Osteoblast (primary cell): ENCODE data around the gene PRKACA. TPM values are rescaled to one million over a fixed set of nuclear protein-coding genes. Genes with fewer than 3 reads are reported as not detected.

Source experiments
- DNase-seq: peaks from one replicate; pipeline ENCODE4 v3.0.0; 2011; ENCODE audit warnings: low spot score, mixed read lengths; ENCODE audit not compliant: insufficient read length; ENCODE audit errors: missing footprints
- H2AFZ ChIP-seq: 2 replicates; pipeline ENCODE4 v1.6.0; 2011; ENCODE audit warnings: mild to moderate bottlenecking, low read length
- H3K27ac ChIP-seq: 2 replicates; pipeline ENCODE4 v1.5.1; 2011; ENCODE audit warnings: mild to moderate bottlenecking, low read depth, low read length, moderate library complexity
- H3K27me3 ChIP-seq: 2 replicates; pipeline ENCODE4 v1.6.0; 2012; ENCODE audit warnings: mild to moderate bottlenecking, control low read depth, inconsistent platforms, low read length, moderate library complexity; ENCODE audit not compliant: insufficient read depth
- H3K36me3 ChIP-seq: 2 replicates; pipeline ENCODE4 v1.5.1; 2011; ENCODE audit warnings: mild to moderate bottlenecking, low read length, control low read depth, moderate library complexity; ENCODE audit not compliant: insufficient read depth
- H3K4me1 ChIP-seq: 2 replicates; pipeline ENCODE4 v1.5.1; 2011; ENCODE audit warnings: mild to moderate bottlenecking, low read length, control low read depth, moderate library complexity; ENCODE audit not compliant: insufficient read depth
- H3K4me2 ChIP-seq: 2 replicates; pipeline ENCODE4 v1.6.0; 2011; ENCODE audit warnings: mild to moderate bottlenecking, low read length; ENCODE audit not compliant: insufficient read depth
- H3K4me3 ChIP-seq: fragments of 200-600 bp; sonication (generic); 3 replicates; pipeline ENCODE4 v1.5.1; 2012; ENCODE audit warnings: mild to moderate bottlenecking, low read length, inconsistent platforms; ENCODE audit not compliant: insufficient read depth
- H3K79me2 ChIP-seq: 2 replicates; pipeline ENCODE4 v1.6.0; 2012; ENCODE audit warnings: mild to moderate bottlenecking, low read length, control low read depth, inconsistent platforms; ENCODE audit not compliant: insufficient read depth
- H3K9me3 ChIP-seq: 2 replicates; pipeline ENCODE4 v1.5.1; 2011; ENCODE audit warnings: low read depth, low read length, control low read depth
- H4K20me1 ChIP-seq: 2 replicates; pipeline ENCODE4 v1.6.0; 2012; ENCODE audit warnings: mild to moderate bottlenecking, low read length, control low read depth; ENCODE audit not compliant: insufficient read depth
- total RNA-seq: library from RNA; depleted of rRNA; stranded (reverse); fragments of >200 nt; gene quantifications from 2 replicates; pipeline ENCODE4 v1.2.3, GENCODE V29; 2012
- TF ChIP-seq, protein P1 (sequence below): IDR thresholded peaks from 2 replicates; pipeline ENCODE4 v1.5.1; 2011; ENCODE audit warnings: mild to moderate bottlenecking, low read depth, low read length, moderate library complexity; ENCODE audit errors: extremely low read depth

The PRKACA gene
- total RNA-seq, 1 donor: 45.6 TPM

GRCh38 chr19:14164724-14165493 is 47.3 kb upstream of the PRKACA start:
- TF ChIP-seq, protein P1, sequence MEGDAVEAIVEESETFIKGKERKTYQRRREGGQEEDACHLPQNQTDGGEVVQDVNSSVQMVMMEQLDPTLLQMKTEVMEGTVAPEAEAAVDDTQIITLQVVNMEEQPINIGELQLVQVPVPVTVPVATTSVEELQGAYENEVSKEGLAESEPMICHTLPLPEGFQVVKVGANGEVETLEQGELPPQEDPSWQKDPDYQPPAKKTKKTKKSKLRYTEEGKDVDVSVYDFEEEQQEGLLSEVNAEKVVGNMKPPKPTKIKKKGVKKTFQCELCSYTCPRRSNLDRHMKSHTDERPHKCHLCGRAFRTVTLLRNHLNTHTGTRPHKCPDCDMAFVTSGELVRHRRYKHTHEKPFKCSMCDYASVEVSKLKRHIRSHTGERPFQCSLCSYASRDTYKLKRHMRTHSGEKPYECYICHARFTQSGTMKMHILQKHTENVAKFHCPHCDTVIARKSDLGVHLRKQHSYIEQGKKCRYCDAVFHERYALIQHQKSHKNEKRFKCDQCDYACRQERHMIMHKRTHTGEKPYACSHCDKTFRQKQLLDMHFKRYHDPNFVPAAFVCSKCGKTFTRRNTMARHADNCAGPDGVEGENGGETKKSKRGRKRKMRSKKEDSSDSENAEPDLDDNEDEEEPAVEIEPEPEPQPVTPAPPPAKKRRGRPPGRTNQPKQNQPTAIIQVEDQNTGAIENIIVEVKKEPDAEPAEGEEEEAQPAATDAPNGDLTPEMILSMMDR: no peak
- H3K9me3 ChIP-seq: no peaks in the 10 kb centered on the region
- H3K27me3 ChIP-seq: no peaks in the 10 kb centered on the region
- no peak overlapping the region for H3K4me2 ChIP-seq
- H3K79me2 ChIP-seq: no peaks in the 10 kb centered on the region
- no peak overlapping the region for H2AFZ ChIP-seq
- no peak overlapping the region for H3K27ac ChIP-seq
- no peak overlapping the region for H3K4me3 ChIP-seq
- peaks cover 4% of the 10 kb centered on the region for H4K20me1 ChIP-seq
- peak; percentile 81 for DNase-seq
- no peaks in the 10 kb centered on the region for H3K36me3 ChIP-seq
- H3K4me1 ChIP-seq: no peaks in the 10 kb centered on the region

GRCh38 chr19:14164082-14164481 is 46.5 kb upstream of the PRKACA start:
- peaks cover 4% of the 10 kb centered on the region for H4K20me1 ChIP-seq
- TF ChIP-seq, protein P1: no peak
- no peak overlapping the region for H3K4me3 ChIP-seq
- no peaks in the 10 kb centered on the region for H3K9me3 ChIP-seq
- no peaks in the 10 kb centered on the region for H3K36me3 ChIP-seq
- no peak overlapping the region for H3K27ac ChIP-seq
- peak; percentile 43 for DNase-seq
- no peaks in the 10 kb centered on the region for H3K4me1 ChIP-seq
- H3K79me2 ChIP-seq: no peaks in the 10 kb centered on the region
- no peak overlapping the region for H3K4me2 ChIP-seq
- H2AFZ ChIP-seq: no peak overlapping the region
- no peaks in the 10 kb centered on the region for H3K27me3 ChIP-seq

DNA sequence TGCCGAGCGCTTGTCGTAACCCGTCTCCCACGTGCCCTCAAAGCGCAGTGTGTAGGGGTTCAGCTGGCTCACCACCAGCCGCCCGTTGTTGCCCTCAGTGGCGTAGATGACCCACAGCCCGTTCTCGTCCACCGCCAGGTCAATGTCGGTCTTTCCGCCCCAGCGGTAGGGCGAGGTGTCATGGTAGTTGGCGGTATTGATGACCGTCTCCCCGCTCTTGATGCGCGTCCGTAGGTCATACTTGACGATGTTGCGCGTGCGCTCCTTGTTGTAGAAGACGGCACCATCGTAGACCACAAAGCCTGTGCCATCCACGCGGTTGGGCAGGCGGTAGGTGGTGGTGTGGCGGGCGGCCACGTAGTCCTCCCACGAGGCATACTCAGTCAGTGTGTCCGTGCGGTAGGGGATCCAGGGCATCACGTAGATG is 45.3 kb upstream of the PRKACA start:
- peak; percentile 70 for DNase-seq
- H3K4me3 ChIP-seq: no peak overlapping the region
- H3K27me3 ChIP-seq: no peaks in the 10 kb centered on the region
- no peaks in the 10 kb centered on the region for H3K36me3 ChIP-seq
- no peak overlapping the region for H3K27ac ChIP-seq
- no peak overlapping the region for H2AFZ ChIP-seq
- peaks cover 4% of the 10 kb centered on the region for H4K20me1 ChIP-seq
- H3K79me2 ChIP-seq: no peaks in the 10 kb centered on the region
- H3K4me2 ChIP-seq: no peak overlapping the region
- H3K9me3 ChIP-seq: no peaks in the 10 kb centered on the region
- TF ChIP-seq, protein P1: no peak
- H3K4me1 ChIP-seq: no peaks in the 10 kb centered on the region

GRCh38 chr19:14161305-14161704 is 43.7 kb upstream of the PRKACA start:
- H3K27me3 ChIP-seq: no peaks in the 10 kb centered on the region
- no peaks in the 10 kb centered on the region for H3K79me2 ChIP-seq
- H2AFZ ChIP-seq: no peak overlapping the region

More at GRCh38 chr19:14161305-14161704, 43.7 kb upstream of the PRKACA start:
- no peak overlapping the region for H3K4me3 ChIP-seq
- TF ChIP-seq, protein P1: no peak
- peaks cover 2% of the 10 kb centered on the region for H4K20me1 ChIP-seq
- no peaks in the 10 kb centered on the region for H3K9me3 ChIP-seq
- DNase-seq: peak; percentile 76
- H3K27ac ChIP-seq: no peak overlapping the region
- H3K4me1 ChIP-seq: no peaks in the 10 kb centered on the region
- no peaks in the 10 kb centered on the region for H3K36me3 ChIP-seq
- H3K4me2 ChIP-seq: no peak overlapping the region
